M059J (cell line): ENCODE measurements around the gene SMTNL1. TPM values are rescaled to one million over a fixed set of nuclear protein-coding genes. Genes with fewer than 3 reads are reported as not detected.
A peak's percentile ranks its signal among the peaks of the same experiment; 100 is the strongest.

ENCODE experiments used
- DNase-seq: peaks from one replicate; pipeline ENCODE4 v3.0.0-alpha.2; 2012; ENCODE audit warnings: low read depth
- total RNA-seq: library from RNA; depleted of rRNA; stranded (reverse); fragments of >200 nt; shearing (Covaris generic); gene quantifications from 2 replicates; pipeline ENCODE4 v1.2.3, GENCODE V29; 2014; rRNA removed

SMTNL1 gene, protein sequence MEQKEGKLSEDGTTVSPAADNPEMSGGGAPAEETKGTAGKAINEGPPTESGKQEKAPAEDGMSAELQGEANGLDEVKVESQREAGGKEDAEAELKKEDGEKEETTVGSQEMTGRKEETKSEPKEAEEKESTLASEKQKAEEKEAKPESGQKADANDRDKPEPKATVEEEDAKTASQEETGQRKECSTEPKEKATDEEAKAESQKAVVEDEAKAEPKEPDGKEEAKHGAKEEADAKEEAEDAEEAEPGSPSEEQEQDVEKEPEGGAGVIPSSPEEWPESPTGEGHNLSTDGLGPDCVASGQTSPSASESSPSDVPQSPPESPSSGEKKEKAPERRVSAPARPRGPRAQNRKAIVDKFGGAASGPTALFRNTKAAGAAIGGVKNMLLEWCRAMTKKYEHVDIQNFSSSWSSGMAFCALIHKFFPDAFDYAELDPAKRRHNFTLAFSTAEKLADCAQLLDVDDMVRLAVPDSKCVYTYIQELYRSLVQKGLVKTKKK
- not detected in 2 replicates for total RNA-seq

DNA sequence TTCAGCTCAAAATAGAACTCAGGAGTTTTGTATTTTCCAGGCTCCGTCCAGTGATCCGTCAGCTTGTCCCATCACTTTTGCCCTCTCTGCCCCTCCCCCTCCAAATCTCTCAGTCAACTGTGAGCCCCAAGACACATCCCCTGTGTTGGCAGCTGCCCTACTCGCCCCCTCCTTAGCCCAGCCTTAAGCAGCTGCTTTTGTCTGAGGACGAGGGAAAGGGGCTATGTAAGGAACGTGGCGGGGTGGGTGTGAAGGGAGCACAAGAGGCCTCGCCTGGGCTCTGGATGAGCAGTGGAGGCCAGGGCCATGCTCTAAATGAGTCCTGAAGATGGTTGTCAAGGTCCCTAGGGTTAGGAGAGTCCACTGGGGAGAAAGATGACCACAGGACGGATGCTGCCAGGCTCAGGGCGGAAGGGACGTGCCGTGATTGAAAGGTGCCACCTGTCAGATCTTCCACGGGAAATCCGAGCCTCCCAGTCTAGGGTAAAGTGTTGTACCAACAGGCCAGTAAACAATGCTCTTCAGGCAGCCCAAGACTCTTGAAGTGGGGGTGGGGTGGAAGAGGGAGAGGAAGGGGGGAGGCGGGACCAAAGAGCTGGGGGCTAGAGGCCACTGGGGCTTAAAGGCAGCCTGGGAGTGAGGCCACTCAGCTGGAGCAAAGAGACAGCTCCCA, at the start of gene SMTNL1:
SMTNL1 (plus strand) TSS at position 649 of the 673 bp plus-strand sequence. CDS start 5,048 bp downstream, outside the sequence.
- DNase-seq = no peak

DNA sequence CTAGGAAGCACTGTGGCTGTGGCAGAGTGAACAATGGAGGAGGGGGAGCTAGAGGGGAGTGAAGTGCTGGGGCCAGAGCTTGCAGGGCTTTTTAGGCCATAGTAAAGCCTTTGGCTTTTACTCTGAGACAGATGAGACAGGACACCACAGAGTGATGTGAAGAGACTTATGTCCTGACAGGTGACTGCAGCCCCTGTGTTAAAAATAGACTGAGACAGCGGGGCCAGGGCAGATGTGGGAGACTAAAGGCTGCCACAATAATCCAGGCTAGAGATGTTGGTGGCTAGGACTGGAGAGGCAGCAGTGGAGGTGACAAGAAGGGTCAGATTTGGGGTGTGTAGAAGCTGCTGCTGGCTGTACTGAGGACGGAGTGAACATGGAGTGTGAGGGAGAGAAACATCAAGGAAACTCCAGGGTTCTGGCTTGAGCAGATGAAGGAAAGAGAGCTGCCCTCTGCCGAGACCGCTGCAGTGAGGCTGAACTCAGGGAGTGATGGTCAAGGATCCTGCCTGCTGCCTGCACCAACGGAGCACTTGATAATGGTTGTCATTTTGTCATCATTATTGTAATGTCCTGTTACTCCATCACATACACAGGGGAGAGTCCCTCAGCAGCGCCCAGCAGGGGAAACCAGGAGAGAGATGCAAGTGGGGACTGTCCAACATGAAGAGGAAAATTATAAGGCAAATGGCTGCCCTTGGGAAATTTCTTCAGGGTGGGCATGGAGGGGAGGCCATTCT, 49.3 kb upstream of the SMTNL1 start:
- no peak for DNase-seq

DNA sequence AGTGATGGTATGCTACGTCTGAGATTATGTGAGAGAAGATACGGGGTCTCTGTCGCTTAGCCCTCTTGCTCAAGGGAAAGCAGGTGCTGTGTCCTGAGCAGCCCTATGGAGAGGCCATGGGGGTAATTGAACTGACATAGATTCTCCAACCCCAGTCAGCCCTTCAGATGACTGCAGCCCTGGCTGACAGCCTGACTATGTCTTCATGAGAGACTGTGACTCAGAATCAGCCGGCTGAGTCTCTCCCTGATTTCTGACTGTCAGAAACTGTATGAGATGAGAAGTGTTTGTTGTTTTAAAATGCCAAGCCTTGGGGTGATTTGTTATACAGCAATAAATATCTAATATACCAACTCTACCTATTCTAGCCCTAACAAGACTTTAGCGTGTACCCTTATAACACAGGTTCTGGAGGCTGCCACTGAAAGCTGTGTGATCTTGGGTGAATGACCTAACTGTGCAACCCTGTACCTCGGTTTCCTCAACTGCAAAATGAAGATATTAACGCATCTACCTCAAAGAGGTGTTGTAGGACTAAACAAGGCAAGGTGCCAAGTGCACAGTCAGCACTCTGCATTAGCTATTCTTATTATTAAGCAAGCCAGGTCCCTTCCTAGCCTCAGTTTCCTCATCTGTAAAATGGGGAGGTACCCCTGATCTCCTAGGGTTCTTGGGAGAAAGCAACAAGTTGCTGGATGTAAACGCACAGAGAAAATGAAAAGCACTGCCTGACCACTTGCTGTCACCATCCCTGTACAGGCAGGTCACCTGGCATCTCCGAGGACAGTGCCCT, 46.7 kb upstream of the SMTNL1 start:
- peak; percentile 49 for DNase-seq

DNA sequence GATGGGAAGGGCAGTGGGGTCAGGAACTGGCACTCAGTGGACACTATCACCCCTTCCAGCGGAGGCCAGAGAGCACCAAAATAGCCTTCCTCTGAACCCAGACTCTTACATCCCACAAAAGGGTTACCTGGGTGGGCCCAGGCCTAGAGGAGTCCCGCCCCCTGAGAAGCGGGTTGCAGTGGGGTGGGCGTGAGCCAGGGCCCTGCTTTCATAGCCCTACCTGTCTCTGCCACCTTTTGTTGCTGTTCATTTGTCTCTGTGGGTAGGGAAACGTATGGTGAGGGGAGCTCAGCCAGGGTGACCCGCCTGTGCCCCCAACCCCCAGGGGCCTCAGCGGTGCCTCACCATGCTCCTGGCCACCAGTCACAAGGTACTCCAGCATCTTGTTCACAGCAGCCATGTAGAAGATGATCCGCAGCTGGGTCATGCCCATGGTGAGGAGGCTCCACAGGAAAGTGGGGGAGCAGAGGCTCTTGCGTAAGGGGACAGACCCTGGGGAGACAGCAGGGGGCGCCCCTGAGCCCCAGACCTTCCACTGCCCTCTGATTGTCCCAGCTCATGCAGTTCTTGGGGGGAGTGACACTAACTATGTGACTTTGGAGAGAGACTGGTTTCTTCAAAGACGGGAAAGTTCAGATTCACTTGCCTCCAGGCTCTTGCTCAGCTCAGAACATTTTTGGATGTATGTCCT, 45.9 kb upstream of the SMTNL1 start:
- no peak for DNase-seq

DNA sequence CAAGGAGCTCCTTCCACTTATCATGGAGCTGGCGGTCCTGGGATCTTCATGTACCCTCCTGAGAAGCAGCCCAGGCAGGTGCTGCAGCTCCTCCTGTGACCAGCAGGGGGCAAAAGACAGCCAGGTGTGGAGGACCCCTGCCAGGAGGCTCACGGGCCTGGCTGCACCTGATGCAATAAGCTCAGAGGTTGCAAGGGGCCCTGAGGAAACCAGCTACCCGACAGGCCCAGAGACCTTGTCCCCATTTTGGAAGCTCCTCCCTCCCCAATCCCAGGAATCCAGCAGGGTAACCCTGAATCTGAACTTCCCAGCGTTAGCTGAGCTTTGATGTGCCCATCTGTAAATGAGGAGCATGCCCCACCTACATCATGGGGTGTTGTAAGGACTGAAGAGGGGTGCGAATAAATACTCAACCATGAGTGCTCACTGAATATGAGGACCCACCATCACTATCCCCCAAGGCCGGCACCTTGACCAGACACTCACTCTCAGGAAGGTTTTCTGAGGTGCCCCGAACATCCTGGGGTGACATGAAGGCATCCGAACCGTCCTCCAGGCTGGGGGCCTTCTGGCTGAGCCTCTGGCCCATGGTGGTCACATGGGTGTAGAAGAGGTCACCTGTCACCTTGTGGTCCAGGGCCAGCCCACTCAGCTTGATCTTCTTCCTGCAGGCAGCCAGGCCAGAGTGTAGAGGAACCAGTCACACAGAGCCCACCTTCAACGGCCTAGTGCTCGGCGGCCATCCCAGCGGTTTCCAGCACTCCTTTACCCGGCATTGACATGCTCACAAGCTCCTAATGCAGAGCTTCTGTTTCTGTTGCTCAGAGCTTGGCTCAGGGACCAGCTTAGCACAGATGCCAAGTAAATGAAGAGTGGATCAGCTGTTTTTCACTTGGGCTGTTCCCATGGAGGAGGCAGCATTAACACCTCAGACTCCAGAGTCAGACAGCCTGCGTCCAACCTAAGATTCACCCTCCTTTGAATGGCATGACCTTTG, 43.6 kb upstream of the SMTNL1 start:
- DNase-seq = no peak

DNA sequence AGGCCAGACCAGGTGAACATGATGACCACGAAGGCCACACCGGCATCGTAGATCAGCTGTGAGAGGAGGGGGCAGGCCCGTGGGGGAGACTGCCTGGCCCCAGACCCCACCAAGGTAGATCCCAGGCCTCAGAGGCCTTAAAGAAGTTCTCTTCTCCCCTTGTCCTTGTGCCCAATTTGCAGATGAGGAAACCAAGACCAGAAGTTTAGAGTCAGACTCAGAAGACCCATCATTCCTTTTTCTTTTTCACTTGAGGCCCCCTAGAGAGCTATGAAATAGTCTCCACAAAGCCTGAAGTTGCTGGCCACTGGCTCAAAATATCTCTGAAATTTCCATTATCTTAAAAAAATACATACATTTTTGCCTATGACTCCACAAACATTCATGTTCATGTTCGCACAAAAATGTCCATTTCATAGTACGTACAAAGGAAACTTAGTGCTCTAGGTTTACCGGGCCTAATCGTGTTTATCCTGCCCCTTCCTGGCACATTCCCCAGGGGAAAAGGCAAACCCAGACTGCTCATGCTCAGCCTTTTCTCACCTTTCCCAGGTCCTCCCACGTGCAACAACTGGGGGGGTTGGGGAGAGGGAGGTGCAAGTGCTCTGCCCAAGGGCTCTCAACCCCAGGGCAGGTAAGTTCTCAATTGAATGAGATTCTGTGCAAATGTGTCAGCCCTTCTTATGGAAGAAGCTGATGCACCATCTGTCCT, 41.1 kb upstream of the SMTNL1 start:
- no peak for DNase-seq

DNA sequence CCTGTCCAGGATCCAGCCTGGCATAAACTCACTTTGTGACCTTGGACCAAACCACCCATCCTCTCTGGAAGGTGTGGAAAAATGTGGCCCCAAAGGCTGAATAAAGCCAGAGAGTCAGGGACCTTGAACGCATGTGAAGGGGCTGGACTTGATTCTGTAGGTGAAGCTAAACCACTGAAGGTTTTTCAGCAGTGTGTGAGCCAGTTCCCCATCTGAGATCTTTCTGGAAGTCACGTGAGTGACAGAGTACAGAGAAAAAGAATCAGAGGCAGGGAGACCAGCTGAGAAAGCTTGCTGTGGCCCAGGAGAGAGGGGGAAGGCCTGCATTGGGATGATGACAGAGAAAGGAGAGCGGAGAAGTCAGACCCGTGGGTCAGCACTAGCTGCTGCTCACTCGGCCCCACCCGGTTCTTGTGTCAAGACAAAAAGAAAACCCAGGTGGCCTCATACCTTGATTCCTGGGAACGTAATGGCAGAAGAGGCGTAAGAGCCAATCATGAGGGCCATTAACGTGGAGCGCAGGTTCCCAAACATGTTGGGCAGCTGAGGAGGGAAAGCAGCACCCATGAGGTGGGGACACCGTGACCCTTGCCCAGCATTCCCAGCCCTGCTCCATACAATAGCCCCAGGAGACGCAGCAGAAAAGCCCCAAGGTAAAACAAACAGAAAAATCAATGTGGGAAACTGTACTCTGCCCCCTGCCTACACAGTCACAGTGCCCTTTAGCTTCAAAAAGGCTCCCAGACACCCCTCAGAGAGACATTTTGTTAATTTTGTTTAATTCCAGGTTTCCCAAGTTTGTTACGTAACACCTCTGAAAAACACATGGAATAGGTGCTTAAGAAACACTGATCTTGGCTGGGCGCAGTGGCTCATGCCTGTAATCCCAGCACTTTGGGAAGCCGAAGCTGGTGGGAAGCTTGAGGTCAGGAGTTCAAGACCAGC, 39.8 kb upstream of the SMTNL1 start:
- DNase-seq = no peak

DNA sequence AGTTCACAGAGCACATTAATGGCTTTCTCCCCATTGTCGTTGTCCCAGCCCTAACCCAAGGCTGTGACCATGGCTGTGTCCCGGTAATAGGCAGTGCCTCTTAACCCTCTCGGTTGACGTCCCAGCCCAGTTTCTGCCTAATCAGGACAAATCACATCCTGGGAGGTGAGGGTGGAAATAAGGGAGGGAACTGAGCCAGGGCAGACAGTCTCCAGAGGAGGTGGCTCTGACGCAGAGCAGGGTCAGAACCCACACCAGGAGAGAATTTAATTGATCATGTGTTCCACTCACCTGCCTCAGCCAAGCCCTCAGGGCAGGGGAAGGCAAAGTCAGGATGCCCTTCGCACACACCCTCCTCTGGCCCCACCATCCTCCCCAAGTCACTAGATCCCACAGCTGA, 38.9 kb upstream of the SMTNL1 start:
- DNase-seq = no peak

DNA sequence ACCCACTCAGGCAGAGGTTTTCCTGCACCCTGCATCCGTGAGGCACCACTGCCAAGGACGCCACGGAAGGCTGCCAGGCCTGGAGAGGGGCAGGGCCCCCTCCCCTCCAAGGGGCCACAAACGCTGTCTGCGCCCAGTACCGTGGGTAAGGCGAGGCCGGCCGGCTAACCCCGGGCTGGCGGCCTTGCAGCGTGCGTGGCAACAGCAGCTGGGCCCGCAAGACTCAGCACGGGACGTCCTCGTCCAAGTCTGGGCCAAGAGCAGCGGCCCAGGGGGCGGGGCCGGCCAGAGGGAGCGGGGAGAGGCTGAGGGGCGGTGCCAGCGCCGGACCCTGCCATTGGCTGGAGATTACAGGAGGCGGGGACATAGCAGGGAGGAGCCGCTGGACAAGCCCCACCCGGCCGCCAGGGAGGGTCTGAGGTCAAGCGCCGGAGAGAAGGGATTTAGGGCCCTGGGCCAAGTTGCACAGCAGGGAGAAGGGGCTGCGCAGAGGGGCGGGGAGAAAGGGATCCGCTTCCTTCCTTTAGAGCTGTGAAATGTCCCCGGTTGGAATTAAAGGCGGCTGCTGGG, 37.9 kb upstream of the SMTNL1 start:
- peak; percentile 85 for DNase-seq

DNA sequence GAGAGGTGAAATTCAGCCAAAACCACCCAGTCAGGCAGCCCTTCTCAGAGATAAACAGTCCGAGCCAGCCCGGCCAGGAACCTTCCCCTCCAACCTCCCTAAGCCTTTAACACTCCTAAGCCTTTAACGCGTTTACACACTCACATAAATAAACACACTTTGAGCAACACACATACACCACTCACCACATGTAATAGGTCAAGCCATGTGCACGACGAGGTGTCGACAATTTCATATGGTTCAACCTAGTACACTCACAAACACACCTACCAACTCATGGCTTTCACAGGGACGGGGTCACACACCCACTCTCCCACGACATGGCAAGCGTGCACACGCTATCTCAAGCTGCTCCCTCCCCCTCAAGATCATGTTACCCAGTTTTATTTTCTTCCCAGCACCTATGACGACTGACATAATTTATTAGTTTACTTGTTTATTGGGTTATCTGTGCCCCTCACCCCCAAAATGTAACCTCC, 37.4 kb upstream of the SMTNL1 start:
- DNase-seq = no peak

DNA sequence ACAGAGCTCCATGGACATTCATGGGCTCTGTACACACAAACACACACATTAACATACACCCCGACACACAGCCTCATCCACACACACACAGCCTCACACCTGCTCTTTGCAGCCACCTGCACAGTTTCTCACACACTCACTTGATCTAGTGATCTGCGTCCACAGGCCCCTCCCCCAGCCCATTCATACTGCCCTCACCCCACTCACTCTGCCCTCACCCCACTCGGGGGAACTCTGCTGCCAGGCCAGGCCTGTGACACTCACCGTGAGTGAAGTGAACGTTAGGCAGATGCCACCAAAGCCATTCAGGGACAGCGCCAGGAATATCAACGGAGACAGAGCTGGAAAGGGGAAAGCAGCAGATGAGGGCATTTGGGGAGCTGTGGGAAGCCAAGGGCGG, 36.9 kb upstream of the SMTNL1 start:
- no peak for DNase-seq

DNA sequence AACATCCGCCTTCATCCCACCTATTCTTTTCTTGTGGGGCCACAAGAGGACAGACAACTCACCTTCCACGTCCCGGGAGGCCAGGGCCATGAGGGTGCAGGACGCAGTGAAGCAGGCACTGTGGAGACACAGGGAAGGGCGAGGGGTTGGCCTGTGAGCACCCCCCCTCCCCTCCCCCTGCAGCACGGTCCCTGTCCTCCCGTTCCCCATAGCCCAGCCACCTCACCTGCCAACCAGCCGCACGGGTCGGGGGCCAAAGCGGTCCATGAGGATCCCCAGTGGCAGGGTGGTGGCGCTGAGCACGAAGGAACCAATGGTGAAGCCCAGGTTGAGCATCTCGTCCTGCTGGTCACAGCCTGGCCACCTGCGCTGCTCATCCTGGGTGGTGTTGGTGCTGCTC, 36.5 kb upstream of the SMTNL1 start:
- no peak for DNase-seq

DNA sequence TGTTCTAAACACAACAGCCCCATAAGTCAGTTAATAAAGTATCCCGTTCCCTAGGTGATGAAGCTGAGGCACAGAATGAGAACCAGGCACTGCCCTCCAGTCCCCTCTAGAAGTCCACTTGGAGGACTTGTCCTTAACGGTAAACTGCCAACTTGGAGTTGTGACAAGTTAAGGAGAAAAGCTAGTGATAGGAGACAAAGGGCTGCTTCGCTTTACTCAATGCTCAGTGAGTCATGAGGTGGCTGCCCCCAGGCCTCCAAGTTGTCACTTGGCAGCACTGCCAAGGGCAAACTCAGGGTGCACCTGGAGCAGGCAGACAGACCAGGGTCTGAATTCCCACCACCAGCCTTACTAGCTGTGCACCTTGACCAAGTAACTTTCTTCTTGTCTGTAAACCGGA, 35.4 kb upstream of the SMTNL1 start:
- peak; percentile 79 for DNase-seq

DNA sequence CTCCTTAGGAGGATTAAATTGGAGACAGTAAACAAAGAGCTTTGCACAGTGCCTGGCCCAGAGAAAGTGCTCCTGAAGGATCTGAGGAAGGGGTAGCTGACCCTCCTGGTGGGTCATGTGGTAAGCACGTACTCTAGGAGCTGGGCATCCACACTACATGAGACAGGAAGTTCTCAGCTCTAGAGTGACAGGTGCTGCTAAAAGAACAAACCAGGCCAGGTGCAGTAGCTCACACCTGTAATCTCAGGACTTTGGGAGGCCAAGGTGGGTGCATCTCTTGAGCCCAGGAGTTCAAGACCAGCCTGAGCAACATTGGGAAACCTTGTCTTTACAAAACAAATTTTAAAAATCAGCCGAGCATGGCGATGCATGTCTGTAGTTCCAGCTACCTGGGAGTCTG, 35.0 kb upstream of the SMTNL1 start:
- no peak for DNase-seq

DNA sequence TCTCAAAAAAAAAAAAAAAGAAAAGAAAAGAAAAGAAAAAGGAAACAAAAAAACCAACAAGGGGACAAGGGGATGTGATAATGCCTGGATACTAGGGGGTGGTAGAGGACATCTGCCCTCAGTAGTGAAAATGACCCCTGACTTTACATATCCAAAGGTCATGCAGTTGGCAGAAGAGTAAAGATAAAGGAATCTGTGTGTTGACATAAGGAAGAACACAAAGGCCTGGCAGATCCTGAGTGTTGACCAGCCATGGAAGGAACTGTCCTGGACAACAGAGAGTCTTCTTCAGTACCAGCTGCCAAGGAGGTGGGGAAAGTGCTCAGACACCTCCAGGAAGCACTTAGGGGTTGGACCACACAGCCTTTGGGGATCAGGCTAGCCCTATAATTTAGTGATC, 34.5 kb upstream of the SMTNL1 start:
- no peak for DNase-seq

DNA sequence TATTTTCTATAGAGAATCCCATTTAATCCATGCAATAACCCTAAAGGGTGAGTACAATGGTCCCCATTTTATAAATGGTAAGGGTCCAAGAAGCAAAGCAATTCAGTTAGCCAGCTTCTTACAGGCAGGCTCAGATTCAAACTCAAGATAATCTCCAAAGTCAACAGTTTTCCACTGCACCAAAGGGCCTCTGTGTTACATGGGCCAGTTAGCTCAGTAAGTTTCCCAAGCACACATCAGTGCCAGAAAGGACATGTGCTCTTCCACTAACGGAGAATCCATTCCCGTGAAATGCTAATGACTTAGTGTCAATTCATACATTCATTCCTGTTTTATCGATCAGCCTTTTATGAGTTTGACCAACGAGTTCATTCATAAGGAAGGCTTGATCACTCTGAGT, 32.9 kb upstream of the SMTNL1 start:
- DNase-seq = no peak

DNA sequence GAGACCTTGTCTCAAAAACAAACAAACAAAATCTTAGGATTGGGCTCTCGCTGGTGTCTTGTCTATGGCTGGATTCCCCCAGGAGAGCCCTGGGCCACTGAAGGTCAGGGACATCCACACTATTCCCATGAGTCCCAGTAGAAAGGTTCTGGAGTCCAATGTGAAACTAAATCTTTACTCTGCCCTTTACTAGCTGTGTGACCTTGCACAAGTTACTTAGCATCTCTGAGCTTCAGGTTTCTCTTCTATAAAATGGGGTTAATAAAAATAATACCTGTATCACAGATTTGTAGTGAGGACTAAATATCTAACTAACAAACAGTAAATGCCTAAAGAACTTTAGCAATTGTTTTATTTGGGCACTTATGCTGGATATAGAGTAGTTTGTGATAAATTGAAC, 30.9 kb upstream of the SMTNL1 start:
- DNase-seq = no peak
